Measurements from ENCODE around the gene RECQL.

- TF ChIP-seq CTCF (IDR thresholded peaks at IDR 0.05) = no peak
- no peak for TF ChIP-seq POLR2A (IDR thresholded peaks at IDR 0.05)
- no peak for TF ChIP-seq POLR2AphosphoS5 (IDR thresholded peaks at IDR 0.05)
- TF ChIP-seq EP300 (IDR thresholded peaks at IDR 0.05) = no peak
Observed at GRCh38 chr12:21438643-21439042, 62.8 kb downstream of the RECQL start.
